DOHH2 (cell line): ENCODE measurements around the gene RMND5A.

ENCODE experiments used
- H3F3A ChIP-seq: fragments of 200-600 bp; sonication (generic), shearing (Covaris generic); 2 replicates; pipeline ENCODE4 v1.6.0; 2016; ENCODE audit warnings: antibody characterized with exemption, mild to moderate bottlenecking; ENCODE audit not compliant: control insufficient read depth, insufficient read depth
- H3K27ac ChIP-seq: fragments of 200-600 bp; sonication (generic); 2 replicates; pipeline ENCODE4 v1.5.1; 2014; ENCODE audit warnings: low read depth, mild to moderate bottlenecking, low read length, moderate library complexity
- H3K27me3 ChIP-seq: fragments of 200-600 bp; sonication (generic); 2 replicates; pipeline ENCODE4 v1.6.1; 2014; ENCODE audit warnings: mild to moderate bottlenecking, low read length, mixed read lengths; ENCODE audit not compliant: control insufficient read depth
- H3K36me3 ChIP-seq: fragments of 200-600 bp; sonication (generic); 2 replicates; pipeline ENCODE4 v1.6.1; 2014; ENCODE audit warnings: mild to moderate bottlenecking, low read length, moderate library complexity, mixed read lengths; ENCODE audit not compliant: control insufficient read depth
- H3K4me1 ChIP-seq: fragments of 200-600 bp; sonication (generic); 2 replicates; pipeline ENCODE4 v1.6.1; 2014; ENCODE audit warnings: mild to moderate bottlenecking, low read length, mixed read lengths; ENCODE audit not compliant: control insufficient read depth
- H3K4me2 ChIP-seq: fragments of 200-600 bp; sonication (generic); 2 replicates; pipeline ENCODE4 v1.6.0; 2014; ENCODE audit warnings: mild to moderate bottlenecking, low read length, moderate library complexity
- H3K4me3 ChIP-seq: fragments of 200-600 bp; sonication (generic); 2 replicates; pipeline ENCODE4 v1.5.1; 2014; ENCODE audit warnings: mild to moderate bottlenecking, low read length, mixed read lengths
- H3K79me2 ChIP-seq: fragments of 200-600 bp; sonication (generic); 2 replicates; pipeline ENCODE4 v1.6.1; 2014; ENCODE audit warnings: mild to moderate bottlenecking, low read length, mixed read lengths; ENCODE audit not compliant: control insufficient read depth
- H3K9me2 ChIP-seq: fragments of 200-600 bp; sonication (generic); replicated peaks from 2 replicates; pipeline ENCODE4 v1.6.1; 2014; ENCODE audit warnings: mild to moderate bottlenecking, low read length, mixed read lengths; ENCODE audit not compliant: control insufficient read depth
- H3K9me3 ChIP-seq: fragments of 200-600 bp; sonication (generic); 2 replicates; pipeline ENCODE4 v1.6.1; 2014; ENCODE audit warnings: antibody characterized with exemption, low read length, mixed read lengths; ENCODE audit not compliant: control insufficient read depth, insufficient read depth
- H4K20me1 ChIP-seq: fragments of 200-600 bp; sonication (generic); 2 replicates; pipeline ENCODE4 v1.6.0; 2014; ENCODE audit warnings: low read depth, mild to moderate bottlenecking, antibody characterized with exemption, low read length, moderate library complexity; ENCODE audit not compliant: control insufficient read depth, insufficient read depth
- EZH2phosphoT487 ChIP-seq: fragments of 200-600 bp; sonication (generic); IDR thresholded peaks from 2 replicates; pipeline ENCODE4 v1.6.1; 2017; ENCODE audit warnings: borderline replicate concordance, mild to moderate bottlenecking, antibody characterized with exemption, low read length, moderate library complexity, mixed read lengths
- TF ChIP-seq, protein P1 (sequence below): fragments of 200-600 bp; sonication (generic); IDR thresholded peaks from one replicate; pipeline ENCODE4 v1.5.1; 2014; ENCODE audit warnings: antibody characterized with exemption, mild to moderate bottlenecking, low read depth, low read length; ENCODE audit not compliant: poor library complexity, severe bottlenecking

RMND5A gene

DNA sequence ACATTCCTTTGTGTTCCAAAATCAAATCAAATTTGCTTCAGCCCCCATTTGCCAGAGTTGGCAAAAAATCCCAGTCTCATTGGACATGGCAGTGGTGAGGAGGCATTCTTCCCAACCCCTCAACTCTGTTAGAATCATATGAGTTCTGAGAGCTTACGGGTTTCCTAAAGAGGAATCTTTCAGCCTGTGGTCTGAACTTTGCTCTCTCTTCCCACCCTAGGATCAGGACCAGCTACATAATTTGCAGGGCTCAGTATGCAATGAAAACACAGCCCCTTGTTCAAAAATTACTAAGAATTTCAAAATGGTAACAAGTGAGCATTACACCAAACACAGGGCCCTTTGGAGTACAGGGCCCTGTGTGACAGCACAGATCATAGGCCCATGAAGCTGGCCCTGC lies 47.1 kb upstream of the RMND5A start:
- no peak overlapping the region for H3K4me2 ChIP-seq

DNA sequence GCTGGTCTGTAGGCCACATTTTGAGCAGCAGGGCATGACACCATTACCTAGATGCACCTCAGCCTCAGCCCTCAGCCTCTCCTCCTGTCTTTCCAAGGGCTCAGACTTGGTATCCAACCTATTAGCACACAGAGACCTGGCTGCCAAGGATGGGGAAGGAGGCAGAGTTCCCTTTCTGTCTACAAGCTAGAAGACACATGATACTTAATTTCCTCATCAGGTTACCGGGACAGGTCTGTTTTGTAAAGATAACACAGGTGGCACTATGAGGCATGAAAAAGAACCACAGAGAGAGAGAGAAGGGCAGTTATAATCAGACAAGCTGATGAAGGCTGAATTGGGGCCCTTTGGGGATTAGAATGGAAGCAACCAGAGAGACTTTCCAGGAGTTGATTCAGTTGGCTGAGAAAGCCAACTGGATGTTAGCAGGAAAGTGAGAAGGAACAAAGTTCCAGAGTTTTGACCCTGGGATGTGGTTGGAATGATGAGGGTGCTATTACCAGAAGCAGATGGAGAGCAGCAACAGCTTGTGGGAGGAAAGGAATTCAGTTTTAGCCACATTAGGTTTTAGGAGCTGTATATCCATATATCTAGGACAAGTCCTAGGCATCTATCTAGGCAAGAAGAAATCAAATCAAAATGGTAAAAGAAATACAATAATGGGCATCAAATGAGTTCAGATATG lies 46.0 kb upstream of the RMND5A start:
- Histone ChIP-seq H3K27me3 (no peaks in the 10 kb centered on the region), H3K4me2 (no peak overlapping the region), H3F3A (no peaks in the 10 kb centered on the region), H3K9me2 (no peaks in the 10 kb centered on the region), H4K20me1 (no peaks in the 10 kb centered on the region), H3K27ac (no peak overlapping the region), H3K4me3 (no peak overlapping the region), H3K4me1 (no peaks in the 10 kb centered on the region), H3K9me3 (no peaks in the 10 kb centered on the region), H3K36me3 (no peaks in the 10 kb centered on the region), H3K79me2 (no peaks in the 10 kb centered on the region)
- no peak for TF ChIP-seq EZH2phosphoT487
- TF ChIP-seq, protein P1, sequence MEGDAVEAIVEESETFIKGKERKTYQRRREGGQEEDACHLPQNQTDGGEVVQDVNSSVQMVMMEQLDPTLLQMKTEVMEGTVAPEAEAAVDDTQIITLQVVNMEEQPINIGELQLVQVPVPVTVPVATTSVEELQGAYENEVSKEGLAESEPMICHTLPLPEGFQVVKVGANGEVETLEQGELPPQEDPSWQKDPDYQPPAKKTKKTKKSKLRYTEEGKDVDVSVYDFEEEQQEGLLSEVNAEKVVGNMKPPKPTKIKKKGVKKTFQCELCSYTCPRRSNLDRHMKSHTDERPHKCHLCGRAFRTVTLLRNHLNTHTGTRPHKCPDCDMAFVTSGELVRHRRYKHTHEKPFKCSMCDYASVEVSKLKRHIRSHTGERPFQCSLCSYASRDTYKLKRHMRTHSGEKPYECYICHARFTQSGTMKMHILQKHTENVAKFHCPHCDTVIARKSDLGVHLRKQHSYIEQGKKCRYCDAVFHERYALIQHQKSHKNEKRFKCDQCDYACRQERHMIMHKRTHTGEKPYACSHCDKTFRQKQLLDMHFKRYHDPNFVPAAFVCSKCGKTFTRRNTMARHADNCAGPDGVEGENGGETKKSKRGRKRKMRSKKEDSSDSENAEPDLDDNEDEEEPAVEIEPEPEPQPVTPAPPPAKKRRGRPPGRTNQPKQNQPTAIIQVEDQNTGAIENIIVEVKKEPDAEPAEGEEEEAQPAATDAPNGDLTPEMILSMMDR, result no peak

More for the DNA sequence above, 47.1 kb upstream of the RMND5A start:
- Histone ChIP-seq H3K36me3 (no peaks in the 10 kb centered on the region), H3K79me2 (no peaks in the 10 kb centered on the region), H3K9me3 (no peaks in the 10 kb centered on the region), H3K27me3 (no peaks in the 10 kb centered on the region), H3K4me3 (no peak overlapping the region), H3K9me2 (no peaks in the 10 kb centered on the region), H3K27ac (no peak overlapping the region), H3F3A (no peaks in the 10 kb centered on the region), H4K20me1 (no peaks in the 10 kb centered on the region), H3K4me1 (no peaks in the 10 kb centered on the region)
- no peak for TF ChIP-seq EZH2phosphoT487
- TF ChIP-seq, protein P1, result no peak

DNA sequence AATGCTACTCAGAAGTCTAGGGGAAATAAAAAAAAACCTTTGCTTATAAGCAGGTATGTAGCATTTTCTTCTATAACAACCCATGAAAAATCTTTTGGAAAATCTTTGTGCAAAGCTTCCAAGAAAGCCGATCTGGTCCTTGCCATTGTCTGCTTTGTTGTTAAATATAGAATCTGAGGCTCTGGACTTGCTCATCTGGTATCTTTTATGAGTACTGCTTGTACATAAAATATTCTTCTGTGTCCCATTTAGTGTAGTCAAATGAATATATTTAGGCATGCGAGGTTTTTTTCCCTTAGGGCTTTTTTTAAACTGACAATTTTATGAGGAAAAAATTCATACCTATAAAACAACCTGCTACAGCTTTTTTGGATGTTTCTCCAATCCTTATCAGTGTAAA lies 45.0 kb upstream of the RMND5A start:
- Histone ChIP-seq H3K27me3 (no peaks in the 10 kb centered on the region), H3K79me2 (no peaks in the 10 kb centered on the region), H3K9me3 (no peaks in the 10 kb centered on the region), H3K27ac (no peak overlapping the region), H3K36me3 (no peaks in the 10 kb centered on the region), H3K4me1 (no peaks in the 10 kb centered on the region), H3K4me3 (no peak overlapping the region), H3K9me2 (no peaks in the 10 kb centered on the region), H3F3A (no peaks in the 10 kb centered on the region), H3K4me2 (no peak overlapping the region), H4K20me1 (no peaks in the 10 kb centered on the region)
- no peak for TF ChIP-seq EZH2phosphoT487
- TF ChIP-seq, protein P1, result no peak
